Nephron (organoid): ENCODE results near the gene FAM221A.
"Not testable (repeated sequence)": the region's sequence is repeated elsewhere in the genome, so short reads cannot be mapped to it uniquely, and the experiment has no call there.

Source experiments
- H3K27ac Mint-ChIP-seq, 3 experiments: 2 replicates each; pipeline ENCODE4 v1.8.0; 2020; ENCODE audit warnings: mixed read lengths in 3 of 3, mild to moderate bottlenecking in 2 of 3, moderate library complexity in 1 of 3
- H3K27me3 Mint-ChIP-seq: 2 replicates; pipeline ENCODE4 v1.8.0; 2021; ENCODE audit warnings: low read depth, mild to moderate bottlenecking, moderate library complexity, mixed read lengths
- H3K36me3 Mint-ChIP-seq: 2 replicates; pipeline ENCODE4 v1.8.0; 2020; ENCODE audit warnings: low read depth, mixed read lengths
- H3K4me1 Mint-ChIP-seq: 2 replicates; pipeline ENCODE4 v1.8.0; 2020; ENCODE audit warnings: mixed read lengths
- H3K4me3 Mint-ChIP-seq, 3 experiments: 2 replicates each; pipeline ENCODE4 v1.8.0; 2020; ENCODE audit warnings: mild to moderate bottlenecking in 3 of 3, mixed read lengths in 3 of 3, moderate library complexity in 2 of 3
- H3K9me3 Mint-ChIP-seq: 2 replicates; pipeline ENCODE4 v1.8.0; 2020; ENCODE audit warnings: mixed read lengths
- TF ChIP-seq, protein P1 (sequence below), 3 experiments: fragments of 200-600 bp; sonication (generic); IDR thresholded peaks; one replicate each; pipeline ENCODE4 v1.5.0; 2021; ENCODE audit warnings: antibody characterized with exemption in 3 of 3; ENCODE audit not compliant: unreplicated experiment in 3 of 3

FAM221A gene

DNA sequence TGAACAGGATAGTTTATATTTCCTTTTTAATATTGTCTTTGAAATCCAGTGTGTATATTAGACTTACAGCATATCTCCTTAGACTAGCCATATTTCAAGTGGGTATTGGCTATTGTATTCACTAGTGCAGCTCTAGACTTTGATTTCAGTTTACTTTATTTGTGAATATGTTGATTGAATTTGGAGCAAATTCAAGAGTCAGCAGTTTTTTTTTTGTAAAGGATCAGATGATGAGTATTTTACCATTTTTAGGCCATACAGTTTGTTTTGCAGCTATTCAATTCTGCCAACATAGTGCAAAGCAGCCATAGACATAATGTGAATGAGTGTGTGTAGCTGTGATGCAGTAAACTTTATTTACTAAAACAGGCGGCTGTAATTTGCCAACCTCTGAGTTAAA lies 34.6 kb downstream of the FAM221A start:
- H3K4me1 Mint-ChIP-seq = no peaks in the 10 kb centered on the region
- H3K4me3 Mint-ChIP-seq = no peak overlapping the region
- H3K36me3 Mint-ChIP-seq = no peaks in the 10 kb centered on the region
- H3K9me3 Mint-ChIP-seq = no peaks in the 10 kb centered on the region
- TF ChIP-seq, protein P1, sequence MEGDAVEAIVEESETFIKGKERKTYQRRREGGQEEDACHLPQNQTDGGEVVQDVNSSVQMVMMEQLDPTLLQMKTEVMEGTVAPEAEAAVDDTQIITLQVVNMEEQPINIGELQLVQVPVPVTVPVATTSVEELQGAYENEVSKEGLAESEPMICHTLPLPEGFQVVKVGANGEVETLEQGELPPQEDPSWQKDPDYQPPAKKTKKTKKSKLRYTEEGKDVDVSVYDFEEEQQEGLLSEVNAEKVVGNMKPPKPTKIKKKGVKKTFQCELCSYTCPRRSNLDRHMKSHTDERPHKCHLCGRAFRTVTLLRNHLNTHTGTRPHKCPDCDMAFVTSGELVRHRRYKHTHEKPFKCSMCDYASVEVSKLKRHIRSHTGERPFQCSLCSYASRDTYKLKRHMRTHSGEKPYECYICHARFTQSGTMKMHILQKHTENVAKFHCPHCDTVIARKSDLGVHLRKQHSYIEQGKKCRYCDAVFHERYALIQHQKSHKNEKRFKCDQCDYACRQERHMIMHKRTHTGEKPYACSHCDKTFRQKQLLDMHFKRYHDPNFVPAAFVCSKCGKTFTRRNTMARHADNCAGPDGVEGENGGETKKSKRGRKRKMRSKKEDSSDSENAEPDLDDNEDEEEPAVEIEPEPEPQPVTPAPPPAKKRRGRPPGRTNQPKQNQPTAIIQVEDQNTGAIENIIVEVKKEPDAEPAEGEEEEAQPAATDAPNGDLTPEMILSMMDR (IDR thresholded peaks at IDR 0.05; ENCODE audit: unreplicated experiment in 3 of 3) = no peak
- H3K27me3 Mint-ChIP-seq = no peaks in the 10 kb centered on the region
- H3K27ac Mint-ChIP-seq = no peak overlapping the region

DNA sequence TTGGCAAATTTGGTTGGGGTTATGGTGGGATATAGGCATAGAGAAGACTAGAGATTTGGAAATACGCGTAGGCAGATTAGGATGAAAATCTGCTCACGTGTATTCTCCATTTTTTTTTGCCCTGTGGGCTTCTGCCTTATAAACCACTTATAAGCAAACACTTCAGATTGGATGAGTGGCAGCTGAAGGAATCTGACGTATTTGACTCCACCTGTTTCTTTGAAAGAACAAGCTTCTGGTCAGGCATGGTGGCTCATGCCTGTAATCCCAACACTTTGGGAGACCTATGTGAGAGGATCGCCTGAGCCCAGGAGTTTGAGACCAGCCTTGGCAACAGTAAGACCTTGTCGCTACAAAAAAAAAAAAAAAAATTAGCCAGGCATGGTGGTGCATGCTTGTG lies 35.1 kb downstream of the FAM221A start:
- no peak overlapping the region for H3K27ac Mint-ChIP-seq
- no peaks in the 10 kb centered on the region for H3K9me3 Mint-ChIP-seq
- no peaks in the 10 kb centered on the region for H3K4me1 Mint-ChIP-seq
- H3K36me3 Mint-ChIP-seq = no peaks in the 10 kb centered on the region
- no peaks in the 10 kb centered on the region for H3K27me3 Mint-ChIP-seq
- TF ChIP-seq, protein P1 (IDR thresholded peaks at IDR 0.05; ENCODE audit: unreplicated experiment in 3 of 3) = no peak
- H3K4me3 Mint-ChIP-seq = no peak overlapping the region

DNA sequence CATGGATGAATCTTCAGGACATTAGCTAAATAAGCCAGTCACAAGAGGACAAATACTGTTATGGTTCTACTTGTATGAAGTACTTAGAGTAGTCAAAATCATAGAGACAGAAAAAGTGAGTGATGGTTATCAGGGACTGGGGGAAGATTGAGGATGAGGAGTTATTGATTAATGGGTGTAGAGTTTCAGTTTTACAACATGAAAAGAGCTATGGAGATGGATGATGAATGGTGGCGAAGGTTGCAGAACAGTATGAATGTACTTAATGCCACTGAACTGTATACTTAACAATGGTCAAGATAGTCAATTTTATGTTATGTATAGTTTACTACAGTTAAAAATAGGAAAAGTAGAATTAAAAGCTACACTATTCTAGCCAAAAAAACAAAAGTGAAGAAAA lies 37.8 kb downstream of the FAM221A start:
- TF ChIP-seq, protein P1 (IDR thresholded peaks at IDR 0.05; ENCODE audit: unreplicated experiment in 3 of 3) = no peak
- no peaks in the 10 kb centered on the region for H3K9me3 Mint-ChIP-seq
- H3K4me1 Mint-ChIP-seq = no peaks in the 10 kb centered on the region
- H3K36me3 Mint-ChIP-seq = peaks cover under 1% of the 10 kb centered on the region
- H3K27me3 Mint-ChIP-seq = no peaks in the 10 kb centered on the region
- no peak overlapping the region for H3K4me3 Mint-ChIP-seq
- no peak overlapping the region for H3K27ac Mint-ChIP-seq

GRCh38 chr7:23721456-23721855 lies 41.5 kb downstream of the FAM221A start:
- Mint-ChIP-seq H3K4me3 (no peak overlapping the region), H3K27me3 (no peaks in the 10 kb centered on the region), H3K27ac (no peak overlapping the region), H3K36me3 (peaks cover 5% of the 10 kb centered on the region), H3K9me3 (no peaks in the 10 kb centered on the region), H3K4me1 (no peaks in the 10 kb centered on the region)
- TF ChIP-seq, protein P1 (IDR thresholded peaks at IDR 0.05; ENCODE audit: unreplicated experiment in 3 of 3) = no peak

GRCh38 chr7:23722587-23723216 lies 42.7 kb downstream of the FAM221A start:
- not testable (repeated sequence) for H3K36me3 Mint-ChIP-seq, H3K4me1 Mint-ChIP-seq, H3K9me3 Mint-ChIP-seq, H3K27me3 Mint-ChIP-seq, H3K27ac Mint-ChIP-seq, H3K4me3 Mint-ChIP-seq

GRCh38 chr7:23724113-23724512 lies 44.1 kb downstream of the FAM221A start:
- not testable (repeated sequence) for H3K9me3 Mint-ChIP-seq, H3K27ac Mint-ChIP-seq, H3K4me1 Mint-ChIP-seq, H3K36me3 Mint-ChIP-seq, H3K27me3 Mint-ChIP-seq, H3K4me3 Mint-ChIP-seq

- TF ChIP-seq, protein P1 (IDR thresholded peaks at IDR 0.05; ENCODE audit: unreplicated experiment in 3 of 3) = no peak
- H3K36me3 Mint-ChIP-seq = peaks cover 11% of the 10 kb centered on the region
Measured at GRCh38 chr7:23742051-23742450, 62.1 kb downstream of the FAM221A start.

More at GRCh38 chr7:23742051-23742450, 62.1 kb downstream of the FAM221A start:
- Mint-ChIP-seq H3K4me1 (no peaks in the 10 kb centered on the region), H3K27me3 (peaks cover 3% of the 10 kb centered on the region), H3K9me3 (peaks cover 47% of the 10 kb centered on the region), H3K27ac (no peak overlapping the region), H3K4me3 (no peak overlapping the region)
